HG02642 (cell line): ENCODE data around the gene TRAPPC5.

Experiments used
- ATAC-seq: cut with Tn5 transposase; IDR thresholded peaks from one replicate; pipeline ENCODE4 v1.9.1; 2021; ENCODE audit warnings: mild to moderate bottlenecking; ENCODE audit not compliant: unreplicated experiment, poor library complexity

Gene TRAPPC5

DNA sequence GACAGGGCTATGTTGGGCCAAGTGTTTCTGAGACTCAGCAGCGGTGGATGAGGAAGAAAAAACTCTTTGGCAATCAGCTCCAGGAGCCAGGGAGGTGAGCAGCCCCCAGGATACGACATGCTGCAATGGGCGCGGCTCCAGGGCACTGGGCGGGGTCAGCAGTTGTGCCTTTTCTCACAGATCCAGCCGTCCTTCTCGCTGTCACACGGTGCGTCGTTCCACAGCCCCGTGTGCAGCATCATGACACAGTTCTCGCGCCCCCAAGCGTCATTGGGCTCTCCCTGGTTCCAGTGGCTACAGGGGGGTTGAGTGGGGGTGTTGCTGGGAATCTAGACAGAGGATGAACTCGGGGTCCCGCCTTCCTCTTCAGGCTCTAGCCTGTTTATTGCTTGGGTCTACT lies 48.6 kb downstream of the TRAPPC5 start:
- no peak for ATAC-seq

DNA sequence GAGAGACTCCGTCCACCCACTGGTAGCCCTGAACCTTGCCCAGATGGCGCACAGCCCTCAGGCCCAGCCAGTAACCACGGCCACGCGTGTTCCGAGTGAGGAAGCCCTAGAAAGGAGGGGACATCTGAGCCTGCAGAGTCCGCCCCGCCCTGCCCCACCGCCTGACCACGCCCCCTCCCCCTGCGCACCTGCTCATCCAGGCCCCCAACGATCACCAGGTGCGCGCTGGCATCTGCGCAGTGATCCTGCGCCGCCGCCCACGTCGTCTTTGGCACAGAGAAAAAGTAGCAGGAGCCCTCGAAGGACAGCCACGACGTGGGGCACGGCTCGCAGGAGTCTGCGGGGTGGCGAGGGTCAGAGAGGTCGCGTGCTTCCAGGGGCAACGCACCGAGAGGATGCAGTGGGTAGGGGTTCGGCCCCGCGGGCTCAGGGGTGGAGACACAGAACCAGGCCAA lies 49.2 kb downstream of the TRAPPC5 start:
- no peak for ATAC-seq

GRCh38 chr19:7730286-7731217 lies 49.9 kb downstream of the TRAPPC5 start:
- no peak for ATAC-seq

GRCh38 chr19:7731218-7731595 lies 50.6 kb downstream of the TRAPPC5 start:
- no peak for ATAC-seq

DNA sequence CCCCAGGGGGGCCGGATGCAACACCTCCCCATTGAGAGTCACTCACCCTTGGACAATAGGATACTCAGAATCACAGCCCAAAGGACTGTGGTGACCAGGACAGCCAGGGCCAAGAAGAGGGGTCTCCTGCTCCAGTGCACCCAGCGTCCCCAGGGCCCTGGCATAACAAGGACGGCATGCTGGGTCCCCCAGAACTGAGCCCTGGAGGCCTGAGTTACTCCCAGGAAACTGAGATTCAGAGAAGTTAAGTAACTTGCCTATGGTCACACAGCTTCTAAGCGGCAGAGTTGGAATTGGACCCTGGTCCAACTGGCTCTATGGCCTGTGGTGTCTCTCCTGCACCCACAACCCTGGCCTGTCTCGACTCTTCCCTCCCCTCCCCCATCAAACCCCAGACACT lies 51.0 kb downstream of the TRAPPC5 start:
- ATAC-seq, result no peak

DNA sequence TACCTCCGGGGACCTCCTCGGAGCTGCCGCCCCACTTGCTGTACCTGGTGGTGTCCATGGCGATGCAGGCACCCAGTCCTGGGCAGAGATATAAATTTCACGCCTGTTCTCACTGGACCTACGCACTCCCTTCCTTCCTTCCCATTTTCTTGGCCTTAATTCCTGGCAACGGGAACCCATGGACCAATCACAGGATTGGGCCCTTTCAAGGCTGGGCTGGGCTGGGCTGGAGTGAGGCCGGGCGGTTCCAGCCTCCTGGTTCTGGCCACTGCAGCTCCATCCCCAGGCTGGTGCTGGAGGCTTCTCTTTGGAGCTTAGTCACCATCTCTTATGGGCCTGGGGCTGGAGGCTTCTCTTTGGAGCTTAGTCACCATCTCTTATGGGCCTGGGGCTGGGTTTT lies 51.4 kb downstream of the TRAPPC5 start, which contains the start of gene CLEC4G:
TSS of gene CLEC4G (minus strand) at position 66 of the 400 bp plus-strand sequence. CDS start at position 58, 8 bp downstream.
- no peak for ATAC-seq

GRCh38 chr19:7733376-7733775 lies 52.7 kb downstream of the TRAPPC5 start:
- ATAC-seq, result no peak

DNA sequence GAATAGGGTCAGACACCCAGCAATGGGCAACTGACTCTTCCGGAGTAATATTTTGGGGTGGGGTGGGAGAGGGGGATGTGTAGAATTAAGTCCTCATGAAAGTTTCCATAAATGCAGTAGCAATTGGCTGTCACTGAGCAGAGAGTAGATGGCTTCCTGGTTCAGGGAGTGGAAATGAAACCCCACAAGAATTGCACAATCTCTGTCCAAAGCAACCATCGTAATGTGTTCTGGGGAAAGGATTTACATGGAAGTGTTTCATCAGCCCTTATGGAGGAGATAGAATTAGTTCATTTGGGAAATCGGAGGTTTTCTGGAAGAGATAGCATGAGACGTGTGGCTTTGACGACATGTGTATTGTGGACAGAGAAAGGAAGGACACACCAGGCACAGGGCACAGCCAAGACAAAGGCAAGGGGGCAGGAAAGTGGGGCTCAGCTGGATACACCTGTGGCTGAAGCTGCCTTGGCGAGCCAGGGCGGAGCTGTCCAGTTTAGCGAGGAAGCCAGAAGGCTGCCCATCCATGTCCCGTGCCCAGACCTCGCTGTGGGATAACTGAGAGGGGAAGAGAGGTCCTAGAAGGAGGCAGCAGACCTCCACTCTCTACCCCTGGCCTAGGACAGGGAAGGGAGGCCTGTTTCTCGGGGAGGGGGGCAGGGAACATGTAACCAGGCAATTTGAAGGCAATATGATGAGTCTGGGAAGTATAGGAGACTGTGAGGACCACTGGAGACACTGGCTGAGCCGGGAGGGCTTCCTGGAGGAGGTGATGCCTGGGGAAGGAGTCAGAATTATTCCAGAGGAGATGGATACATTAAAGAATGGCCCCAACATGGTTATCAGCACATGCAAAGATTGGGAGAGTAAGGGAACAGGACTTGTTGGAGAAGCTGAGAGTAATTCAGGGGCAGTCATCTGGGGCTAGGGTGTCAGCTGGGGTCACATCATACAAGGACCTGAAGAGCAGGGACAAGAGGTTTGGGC lies 53.9 kb downstream of the TRAPPC5 start:
- no peak for ATAC-seq

DNA sequence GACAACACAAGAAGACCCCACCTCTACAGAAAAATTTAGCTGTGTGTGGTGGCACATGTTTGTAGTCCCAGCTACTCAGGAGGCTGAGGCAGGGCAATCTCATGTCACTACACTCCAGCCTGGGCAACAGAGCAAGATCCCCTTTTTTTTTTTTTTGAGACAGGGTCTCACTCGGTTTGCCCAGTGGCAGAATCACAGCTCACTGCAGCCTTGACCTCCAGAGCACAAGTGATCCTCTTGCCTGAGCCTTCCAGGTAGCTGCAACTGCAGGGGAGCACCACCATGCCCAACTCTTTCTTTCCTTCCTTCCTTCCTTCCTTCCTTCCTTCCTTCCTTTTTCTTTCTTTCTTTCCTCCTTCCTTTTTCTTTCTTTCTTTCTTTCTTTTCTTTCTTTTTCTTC lies 55.5 kb downstream of the TRAPPC5 start:
- ATAC-seq, result no peak

DNA sequence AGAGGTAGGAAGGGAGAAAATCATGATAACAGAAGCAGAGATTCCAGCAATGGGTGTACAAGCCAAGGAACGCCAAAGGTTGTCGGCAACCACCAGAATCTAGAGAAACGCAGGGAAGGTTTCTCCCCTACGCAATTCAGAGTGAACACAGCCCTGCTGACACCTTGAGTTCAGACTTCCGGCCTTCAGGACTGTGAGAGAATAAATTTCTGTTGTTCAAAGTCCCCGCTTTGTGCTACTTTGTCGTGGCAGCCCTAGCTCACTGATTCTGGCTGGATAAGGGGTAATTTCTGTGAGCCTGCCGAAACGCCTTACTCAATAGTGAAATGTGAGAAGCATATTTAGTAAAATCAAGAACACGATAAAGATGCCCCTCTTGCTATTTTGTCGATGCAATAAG lies 56.6 kb downstream of the TRAPPC5 start:
- no peak for ATAC-seq
